ENCODE measurements around the gene LILRA5. TPM values are rescaled to one million over a fixed set of nuclear protein-coding genes. Genes with fewer than 3 reads are reported as not detected.

The LILRA5 gene
- total and polyA plus RNA-seq, 2 donors (not counting 1 experiment from before 2014, with no cell fraction given), result 1.8 TPM; not detected in 1

DNA sequence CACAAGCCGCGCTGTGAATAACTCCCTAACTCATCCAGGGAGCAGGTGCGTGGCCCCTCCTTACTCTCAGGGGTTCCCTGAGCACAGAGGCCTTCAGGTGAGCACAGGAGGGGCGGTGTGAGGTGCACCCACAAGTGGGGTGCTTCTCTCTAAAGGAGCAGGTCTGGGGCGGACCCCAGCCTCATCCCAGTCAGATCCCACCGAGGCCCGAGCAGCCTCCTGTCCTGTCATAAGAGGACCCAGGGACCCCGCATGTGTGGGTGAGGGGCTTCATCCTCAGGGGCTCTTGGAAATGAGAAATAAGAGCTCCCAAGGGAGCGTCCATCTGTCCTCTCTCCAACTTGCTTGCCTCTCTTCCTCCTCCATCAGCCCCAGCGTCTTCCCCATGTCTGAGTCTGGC lies 3.0 kb upstream of the LILRA5 start:
- H3K4me3 ChIP-seq (ENCODE audit: control extremely low read depth in 1 of 5, extremely low read depth in 1 of 5, insufficient read depth in 1 of 5, low read depth in 2 of 5, low read length in 4 of 5), result no peak overlapping the region
- H3K4me3 Mint-ChIP-seq, result no peak overlapping the region
- H4K20me1 ChIP-seq (ENCODE audit: control insufficient read depth, insufficient read depth, low read length, poor library complexity, severe bottlenecking), result no peaks in the 10 kb centered on the region
- H3K9me3 Mint-ChIP-seq (ENCODE audit: insufficient read depth), result no peaks in the 10 kb centered on the region
- peaks cover 0 to 42% (median 20%) of the 10 kb centered on the region in 4 experiments for H3K27me3 ChIP-seq (replicated peaks in 1 of 4; ENCODE audit: control extremely low read depth in 1 of 4, control insufficient read depth in 3 of 4, insufficient read depth in 4 of 4, low read length in 3 of 4)
- H3K4me1 ChIP-seq (ENCODE audit: control insufficient read depth in 2 of 2, insufficient read depth in 2 of 2, low read length in 2 of 2), result peaks cover 21 to 29% of the 10 kb centered on the region in 2 donors
- no peaks in the 10 kb centered on the region for H3K36me3 ChIP-seq (replicated peaks in 1 of 2; ENCODE audit: control extremely low read depth in 1 of 2, control insufficient read depth in 1 of 2, extremely low read depth in 1 of 2, insufficient read depth in 2 of 2, low read length in 1 of 2)
- no peak overlapping the region for H3K27ac ChIP-seq (ENCODE audit: low read length in 2 of 2)
- no peak overlapping the region for H3K4me2 ChIP-seq (replicated peaks; ENCODE audit: low read depth, low read length, poor library complexity, severe bottlenecking)
- H3K4me1 Mint-ChIP-seq, result peaks cover 32% of the 10 kb centered on the region
- intact Hi-C loops (cut with micrococcal nuclease), result no loop called here
- no peak for TF ChIP-seq EZH2 (IDR thresholded peaks at IDR 0.05; ENCODE audit: borderline replicate concordance, insufficient read depth, low read depth, low read length, poor library complexity, severe bottlenecking)
- TF ChIP-seq, protein P1, sequence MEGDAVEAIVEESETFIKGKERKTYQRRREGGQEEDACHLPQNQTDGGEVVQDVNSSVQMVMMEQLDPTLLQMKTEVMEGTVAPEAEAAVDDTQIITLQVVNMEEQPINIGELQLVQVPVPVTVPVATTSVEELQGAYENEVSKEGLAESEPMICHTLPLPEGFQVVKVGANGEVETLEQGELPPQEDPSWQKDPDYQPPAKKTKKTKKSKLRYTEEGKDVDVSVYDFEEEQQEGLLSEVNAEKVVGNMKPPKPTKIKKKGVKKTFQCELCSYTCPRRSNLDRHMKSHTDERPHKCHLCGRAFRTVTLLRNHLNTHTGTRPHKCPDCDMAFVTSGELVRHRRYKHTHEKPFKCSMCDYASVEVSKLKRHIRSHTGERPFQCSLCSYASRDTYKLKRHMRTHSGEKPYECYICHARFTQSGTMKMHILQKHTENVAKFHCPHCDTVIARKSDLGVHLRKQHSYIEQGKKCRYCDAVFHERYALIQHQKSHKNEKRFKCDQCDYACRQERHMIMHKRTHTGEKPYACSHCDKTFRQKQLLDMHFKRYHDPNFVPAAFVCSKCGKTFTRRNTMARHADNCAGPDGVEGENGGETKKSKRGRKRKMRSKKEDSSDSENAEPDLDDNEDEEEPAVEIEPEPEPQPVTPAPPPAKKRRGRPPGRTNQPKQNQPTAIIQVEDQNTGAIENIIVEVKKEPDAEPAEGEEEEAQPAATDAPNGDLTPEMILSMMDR (IDR thresholded peaks at IDR 0.05), result no peak
- H3K9ac ChIP-seq (ENCODE audit: low read length), result no peak overlapping the region
- POLR2A ChIA-PET, result no interaction called here
- DNase-seq, result no peak
- H3K9me3 ChIP-seq (ENCODE audit: control extremely low read depth in 1 of 3, control insufficient read depth in 2 of 3, insufficient read depth in 1 of 3, low read length in 2 of 3), result no peaks in the 10 kb centered on the region
- H3K27ac Mint-ChIP-seq, result no peak overlapping the region
- ATAC-seq (ENCODE audit: low read depth), result no peak
- H3K79me2 ChIP-seq (ENCODE audit: control insufficient read depth, insufficient read depth, low read length), result no peaks in the 10 kb centered on the region
- CTCF ChIA-PET, result interaction anchor here (1.8 to 13.5 kb wide), 3 partner anchors 9 to 74 kb away, joined by 5 to 235 read pairs (median 11); no protein-coding TSS in a partner anchor
- no peak overlapping the region for H2AFZ ChIP-seq (ENCODE audit: insufficient read depth, low read depth, low read length, poor library complexity, severe bottlenecking)
- peaks cover 35% of the 10 kb centered on the region for H3K27me3 Mint-ChIP-seq
- no CpG with 5 or more reads among the region's 10 CpGs for WGBS (ENCODE audit: insufficient coverage)

DNA sequence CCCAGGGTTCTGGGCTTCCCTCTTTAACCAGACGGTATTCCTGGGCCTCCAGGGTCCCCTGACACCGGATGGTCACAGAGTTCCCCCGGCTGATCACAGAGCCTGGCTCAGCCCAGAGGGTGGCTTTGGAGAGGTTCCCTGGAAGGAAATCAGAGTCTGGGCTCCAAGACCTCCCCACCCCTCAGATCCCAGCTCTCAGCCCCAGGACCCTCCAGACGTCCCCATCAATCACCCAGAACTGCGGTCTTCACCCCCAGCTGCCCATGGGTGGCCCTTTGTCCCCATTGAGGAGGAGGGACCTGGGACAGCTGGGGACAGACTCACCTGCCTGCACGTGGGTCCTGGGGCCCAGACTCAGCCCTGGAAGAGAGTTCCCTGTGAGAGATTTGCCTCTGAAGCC lies 955 bp downstream of the LILRA5 start:
- DNase-seq, result no peak
- no peaks in the 10 kb centered on the region for H4K20me1 ChIP-seq (ENCODE audit: control insufficient read depth, insufficient read depth, low read length, poor library complexity, severe bottlenecking)
- no peak overlapping the region for H3K4me3 ChIP-seq (ENCODE audit: control extremely low read depth in 1 of 5, extremely low read depth in 1 of 5, insufficient read depth in 1 of 5, low read depth in 2 of 5, low read length in 4 of 5)
- no peak overlapping the region for H3K4me3 Mint-ChIP-seq
- no peaks in the 10 kb centered on the region for H3K9me3 Mint-ChIP-seq (ENCODE audit: insufficient read depth)
- H3K4me2 ChIP-seq (replicated peaks; ENCODE audit: low read depth, low read length, poor library complexity, severe bottlenecking), result no peak overlapping the region
- 83% methylated on average over 5 of the region's 6 CpGs for WGBS (ENCODE audit: insufficient coverage)
- ATAC-seq (ENCODE audit: low read depth), result no peak
- no peaks in the 10 kb centered on the region for H3K36me3 ChIP-seq (replicated peaks in 1 of 2; ENCODE audit: control extremely low read depth in 1 of 2, control insufficient read depth in 1 of 2, extremely low read depth in 1 of 2, insufficient read depth in 2 of 2, low read length in 1 of 2)
- peaks cover 0 to 49% (median 26%) of the 10 kb centered on the region in 4 experiments for H3K27me3 ChIP-seq (replicated peaks in 1 of 4; ENCODE audit: control extremely low read depth in 1 of 4, control insufficient read depth in 3 of 4, insufficient read depth in 4 of 4, low read length in 3 of 4)
- peak overlapping the region; percentile 32 for H3K27ac Mint-ChIP-seq
- ChIA-PET POLR2A (no interaction called here), CTCF (interaction anchor here (0.9 kb wide), 1 partner anchor 41 kb away, joined by 4 read pairs; no protein-coding TSS in a partner anchor)
- peaks cover 42% of the 10 kb centered on the region for H3K27me3 Mint-ChIP-seq
- H3K9me3 ChIP-seq (ENCODE audit: control extremely low read depth in 1 of 3, control insufficient read depth in 2 of 3, insufficient read depth in 1 of 3, low read length in 2 of 3), result no peaks in the 10 kb centered on the region
- H2AFZ ChIP-seq (ENCODE audit: insufficient read depth, low read depth, low read length, poor library complexity, severe bottlenecking), result no peak overlapping the region
- intact Hi-C loops (cut with micrococcal nuclease), result no loop called here
- no peak for TF ChIP-seq EZH2 (IDR thresholded peaks at IDR 0.05; ENCODE audit: borderline replicate concordance, insufficient read depth, low read depth, low read length, poor library complexity, severe bottlenecking)
- H3K79me2 ChIP-seq (ENCODE audit: control insufficient read depth, insufficient read depth, low read length), result no peaks in the 10 kb centered on the region
- H3K4me1 Mint-ChIP-seq, result peaks cover 12% of the 10 kb centered on the region
- no peak overlapping the region for H3K27ac ChIP-seq (ENCODE audit: low read length in 2 of 2)
- peaks cover 14 to 16% of the 10 kb centered on the region in 2 donors for H3K4me1 ChIP-seq (ENCODE audit: control insufficient read depth in 2 of 2, insufficient read depth in 2 of 2, low read length in 2 of 2)
- no peak overlapping the region for H3K9ac ChIP-seq (ENCODE audit: low read length)
